Measurements from ENCODE around the gene PUS7.
A peak's percentile ranks its signal among the peaks of the same experiment; 100 is the strongest.

Gene PUS7

GRCh38 chr7:105496521-105496920 lies 25.6 kb downstream of the PUS7 start:
- TF ChIP-seq, protein P1, sequence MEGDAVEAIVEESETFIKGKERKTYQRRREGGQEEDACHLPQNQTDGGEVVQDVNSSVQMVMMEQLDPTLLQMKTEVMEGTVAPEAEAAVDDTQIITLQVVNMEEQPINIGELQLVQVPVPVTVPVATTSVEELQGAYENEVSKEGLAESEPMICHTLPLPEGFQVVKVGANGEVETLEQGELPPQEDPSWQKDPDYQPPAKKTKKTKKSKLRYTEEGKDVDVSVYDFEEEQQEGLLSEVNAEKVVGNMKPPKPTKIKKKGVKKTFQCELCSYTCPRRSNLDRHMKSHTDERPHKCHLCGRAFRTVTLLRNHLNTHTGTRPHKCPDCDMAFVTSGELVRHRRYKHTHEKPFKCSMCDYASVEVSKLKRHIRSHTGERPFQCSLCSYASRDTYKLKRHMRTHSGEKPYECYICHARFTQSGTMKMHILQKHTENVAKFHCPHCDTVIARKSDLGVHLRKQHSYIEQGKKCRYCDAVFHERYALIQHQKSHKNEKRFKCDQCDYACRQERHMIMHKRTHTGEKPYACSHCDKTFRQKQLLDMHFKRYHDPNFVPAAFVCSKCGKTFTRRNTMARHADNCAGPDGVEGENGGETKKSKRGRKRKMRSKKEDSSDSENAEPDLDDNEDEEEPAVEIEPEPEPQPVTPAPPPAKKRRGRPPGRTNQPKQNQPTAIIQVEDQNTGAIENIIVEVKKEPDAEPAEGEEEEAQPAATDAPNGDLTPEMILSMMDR (IDR thresholded peaks at IDR 0.05; ENCODE audit: borderline replicate concordance, insufficient read depth, low read depth, low read length) = no peak
- no peak overlapping the region for H3K4me3 ChIP-seq (ENCODE audit: low read depth, low read length)

DNA sequence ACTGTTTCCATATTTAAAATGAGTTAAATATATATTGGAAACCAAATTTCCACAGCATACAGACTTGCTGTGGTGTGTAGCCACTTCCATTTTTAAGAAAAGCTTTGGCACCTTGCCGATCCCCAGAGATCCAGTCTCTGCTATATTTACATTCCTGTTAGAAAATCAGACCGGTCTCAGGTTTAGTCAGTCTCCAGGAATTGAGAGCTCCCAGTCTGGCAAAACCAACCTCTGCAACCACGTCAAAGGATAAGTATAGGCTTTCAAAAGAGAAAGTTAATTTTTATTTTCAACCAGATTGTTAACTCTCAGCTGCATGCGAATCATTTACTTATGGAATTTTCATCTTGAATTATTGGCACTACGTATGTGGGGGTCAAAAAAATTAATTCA lies 28.2 kb downstream of the PUS7 start:
- H3K4me3 ChIP-seq (ENCODE audit: low read depth, low read length) = no peak overlapping the region
- TF ChIP-seq, protein P1 (IDR thresholded peaks at IDR 0.05; ENCODE audit: borderline replicate concordance, insufficient read depth, low read depth, low read length) = no peak

DNA sequence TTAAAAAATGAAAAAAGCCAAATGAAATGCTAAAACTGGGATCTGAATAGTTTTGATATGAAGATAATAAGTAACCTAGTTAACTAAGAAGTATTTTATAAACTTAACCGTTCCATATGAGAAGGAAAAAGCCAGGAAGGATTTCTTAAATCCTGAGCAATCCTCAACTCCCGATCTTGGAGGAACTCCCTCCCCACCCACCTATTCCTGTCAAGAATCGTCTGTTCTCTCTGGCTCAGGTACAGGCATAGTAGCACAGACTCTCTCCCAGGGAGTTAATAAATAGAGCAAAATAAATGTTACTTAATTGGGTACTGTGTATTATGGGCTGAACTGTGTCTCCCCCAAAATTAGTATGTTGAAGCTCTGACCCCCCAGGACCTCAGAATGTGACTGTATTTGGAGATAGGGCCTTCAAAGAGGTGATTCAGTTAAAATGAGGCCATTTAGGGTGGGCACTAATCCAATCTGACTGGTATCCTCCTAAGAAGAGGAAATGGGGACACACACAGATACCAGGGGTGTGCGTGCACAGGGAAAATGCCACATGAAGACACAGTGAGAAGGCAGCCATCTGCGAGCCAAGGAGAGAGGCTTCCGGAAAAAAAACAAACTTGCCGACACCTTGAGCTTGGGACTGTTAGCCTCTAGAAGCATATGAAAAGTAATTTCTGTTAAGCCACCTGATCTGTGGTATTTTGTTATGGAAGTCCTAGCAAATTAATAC lies 28.7 kb downstream of the PUS7 start:
- TF ChIP-seq, protein P1 (IDR thresholded peaks at IDR 0.05; ENCODE audit: borderline replicate concordance, insufficient read depth, low read depth, low read length) = no peak
- no peak overlapping the region for H3K4me3 ChIP-seq (ENCODE audit: low read depth, low read length)

- TF ChIP-seq, protein P1 (IDR thresholded peaks at IDR 0.05; ENCODE audit: borderline replicate concordance, insufficient read depth, low read depth, low read length) = no peak
- H3K4me3 ChIP-seq (ENCODE audit: low read depth, low read length) = no peak overlapping the region
Observed at GRCh38 chr7:105489409-105489808, 32.7 kb downstream of the PUS7 start.

GRCh38 chr7:105487579-105488571 lies 34.2 kb downstream of the PUS7 start:
- no peak overlapping the region for H3K4me3 ChIP-seq (ENCODE audit: low read depth, low read length)
- TF ChIP-seq, protein P1 (IDR thresholded peaks at IDR 0.05; ENCODE audit: borderline replicate concordance, insufficient read depth, low read depth, low read length) = peak; percentile 6; the same call in 1 of the 2 replicates

- no peak overlapping the region for H3K4me3 ChIP-seq (ENCODE audit: low read depth, low read length)
- TF ChIP-seq, protein P1 (IDR thresholded peaks at IDR 0.05; ENCODE audit: borderline replicate concordance, insufficient read depth, low read depth, low read length) = no peak
Observed at GRCh38 chr7:105480931-105481330, 41.1 kb downstream of the PUS7 start.
